Bronchial epithelial cell (primary cell): ENCODE measurements around the gene RAB14. TPM values are rescaled to one million over a fixed set of nuclear protein-coding genes. Genes with fewer than 3 reads are reported as not detected.

Experiments
- DNase-seq: peaks from one replicate; pipeline ENCODE4 v3.0.0-alpha.2; 2010; ENCODE audit warnings: low read depth
- FAIRE-seq: peaks from 2 replicates; lab custom pipeline; 2011; peaks lifted over from hg19 to GRCh38; lab: Jason Lieb, UNC
- H3K27me3 ChIP-seq: 2 replicates; pipeline ENCODE4 v1.5.1; 2011; ENCODE audit warnings: low read length; ENCODE audit not compliant: control insufficient read depth, insufficient read depth
- H3K36me3 ChIP-seq: 2 replicates; pipeline ENCODE4 v1.5.1; 2011; ENCODE audit warnings: low read length; ENCODE audit not compliant: control insufficient read depth, insufficient read depth
- H3K4me3 ChIP-seq: 2 replicates; pipeline ENCODE4 v1.5.1; 2011; ENCODE audit warnings: mild to moderate bottlenecking, low read depth, low read length, control low read depth
- CTCF ChIP-seq: IDR thresholded peaks from 2 replicates; pipeline ENCODE4 v1.5.1; 2011; ENCODE audit warnings: mild to moderate bottlenecking, moderate library complexity, low read length, control low read depth, inconsistent platforms; ENCODE audit not compliant: insufficient read depth, severe bottlenecking
- total RNA-seq: library from RNA; depleted of rRNA; stranded (reverse); fragments of >200 nt; gene quantifications from 2 replicates; pipeline ENCODE4 v1.2.1, GENCODE V29; 2014

Gene RAB14
- total RNA-seq, 1 donor from 2014 or later, result 28.4 TPM

- Histone ChIP-seq H3K4me3 (no peak overlapping the region), H3K27me3 (no peaks in the 10 kb centered on the region), H3K36me3 (no peaks in the 10 kb centered on the region)
- DNase-seq, result no peak
- no peak for FAIRE-seq
- TF ChIP-seq CTCF, result no peak
Observed at GRCh38 chr9:121210536-121210935, 8.9 kb upstream of the RAB14 start.

GRCh38 chr9:121207371-121207940 is 5.8 kb upstream of the RAB14 start:
- FAIRE-seq (no peak), DNase-seq (no peak)
- Histone ChIP-seq H3K36me3 (no peaks in the 10 kb centered on the region), H3K4me3 (no peak overlapping the region), H3K27me3 (no peaks in the 10 kb centered on the region)
- no peak for TF ChIP-seq CTCF

GRCh38 chr9:121206516-121207370 is 5.1 kb upstream of the RAB14 start:
- Histone ChIP-seq H3K4me3 (no peak overlapping the region), H3K27me3 (no peaks in the 10 kb centered on the region), H3K36me3 (no peaks in the 10 kb centered on the region)
- FAIRE-seq (no peak), DNase-seq (no peak)
- no peak for TF ChIP-seq CTCF

GRCh38 chr9:121204611-121205010 is 2.9 kb upstream of the RAB14 start:
- FAIRE-seq (no peak), DNase-seq (no peak)
- Histone ChIP-seq H3K27me3 (no peaks in the 10 kb centered on the region), H3K36me3 (no peaks in the 10 kb centered on the region), H3K4me3 (no peak overlapping the region)
- no peak for TF ChIP-seq CTCF

- DNase-seq, result no peak
- TF ChIP-seq CTCF, result no peak
- H3K4me3 ChIP-seq, result no peak overlapping the region
- no peak for FAIRE-seq
- H3K36me3 ChIP-seq, result no peaks in the 10 kb centered on the region
- no peaks in the 10 kb centered on the region for H3K27me3 ChIP-seq
Observed at GRCh38 chr9:121204121-121204520, 2.5 kb upstream of the RAB14 start.
